IPS DF 19.7 (cell line): ENCODE results near the gene FDX2.
"Not testable (repeated sequence)": the region's sequence is repeated elsewhere in the genome, so short reads cannot be mapped to it uniquely, and the experiment has no call there.

Experiments used
- DNase-seq: peaks from one replicate; pipeline ENCODE4 v3.0.0-alpha.2; 2013; ENCODE audit warnings: low read depth, low spot score

FDX2 gene

GRCh38 chr19:10284065-10284959 is 31.5 kb downstream of the FDX2 start:
- no peak for DNase-seq

GRCh38 chr19:10283301-10284064 is 32.3 kb downstream of the FDX2 start:
- no peak for DNase-seq

DNA sequence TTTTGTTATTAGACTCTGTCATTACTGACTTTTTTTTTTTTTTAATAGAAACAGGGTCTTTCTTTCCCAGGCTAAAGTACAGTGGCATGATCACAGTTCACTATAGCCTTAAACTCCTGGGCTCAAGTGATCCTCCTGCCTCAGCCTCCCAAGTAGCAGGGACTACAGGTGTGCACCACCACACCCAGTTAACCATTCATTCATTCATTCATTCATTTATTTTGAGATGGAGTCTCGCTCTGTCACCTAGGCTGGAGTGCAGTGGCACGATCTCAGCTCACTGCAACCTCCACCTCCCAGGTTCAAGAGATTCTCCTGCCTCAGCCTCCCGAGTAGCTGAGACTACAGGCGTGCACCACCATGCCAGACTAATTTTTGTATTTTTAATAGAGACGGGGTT is 33.8 kb downstream of the FDX2 start:
- DNase-seq, result not testable (repeated sequence)

GRCh38 chr19:10279737-10280442 is 35.9 kb downstream of the FDX2 start:
- DNase-seq, result no peak

GRCh38 chr19:10278935-10279334 is 36.9 kb downstream of the FDX2 start:
- DNase-seq, result no peak

- no peak for DNase-seq
These were observed 37.8 kb downstream of the FDX2 start for GRCh38 chr19:10277795-10278589.

- DNase-seq, result no peak
These were observed 41.2 kb downstream of the FDX2 start for GRCh38 chr19:10274589-10274988.

- no peak for DNase-seq
These were observed 44.2 kb downstream of the FDX2 start for GRCh38 chr19:10271543-10272086.

- DNase-seq, result no peak
These were observed 45.0 kb downstream of the FDX2 start, which contains the start of gene ICAM1 for GRCh38 chr19:10270616-10271394. Gene ICAM1, plus strand, starts transcription at chr19:10271120. Its CDS starts 40 bp downstream, at chr19:10271160.

DNA sequence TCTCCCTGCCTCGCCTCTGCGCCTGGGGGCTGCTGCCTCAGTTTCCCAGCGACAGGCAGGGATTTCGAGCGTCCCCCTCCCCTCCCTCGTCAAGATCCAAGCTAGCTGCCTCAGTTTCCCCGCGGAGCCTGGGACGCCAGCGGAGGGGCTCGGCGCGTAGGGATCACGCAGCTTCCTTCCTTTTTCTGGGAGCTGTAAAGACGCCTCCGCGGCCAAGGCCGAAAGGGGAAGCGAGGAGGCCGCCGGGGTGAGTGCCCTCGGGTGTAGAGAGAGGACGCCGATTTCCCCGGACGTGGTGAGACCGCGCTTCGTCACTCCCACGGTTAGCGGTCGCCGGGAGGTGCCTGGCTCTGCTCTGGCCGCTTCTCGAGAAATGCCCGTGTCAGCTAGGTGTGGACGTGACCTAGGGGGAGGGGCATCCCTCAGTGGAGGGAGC is 45.6 kb downstream of the FDX2 start:
- DNase-seq, result no peak

DNA sequence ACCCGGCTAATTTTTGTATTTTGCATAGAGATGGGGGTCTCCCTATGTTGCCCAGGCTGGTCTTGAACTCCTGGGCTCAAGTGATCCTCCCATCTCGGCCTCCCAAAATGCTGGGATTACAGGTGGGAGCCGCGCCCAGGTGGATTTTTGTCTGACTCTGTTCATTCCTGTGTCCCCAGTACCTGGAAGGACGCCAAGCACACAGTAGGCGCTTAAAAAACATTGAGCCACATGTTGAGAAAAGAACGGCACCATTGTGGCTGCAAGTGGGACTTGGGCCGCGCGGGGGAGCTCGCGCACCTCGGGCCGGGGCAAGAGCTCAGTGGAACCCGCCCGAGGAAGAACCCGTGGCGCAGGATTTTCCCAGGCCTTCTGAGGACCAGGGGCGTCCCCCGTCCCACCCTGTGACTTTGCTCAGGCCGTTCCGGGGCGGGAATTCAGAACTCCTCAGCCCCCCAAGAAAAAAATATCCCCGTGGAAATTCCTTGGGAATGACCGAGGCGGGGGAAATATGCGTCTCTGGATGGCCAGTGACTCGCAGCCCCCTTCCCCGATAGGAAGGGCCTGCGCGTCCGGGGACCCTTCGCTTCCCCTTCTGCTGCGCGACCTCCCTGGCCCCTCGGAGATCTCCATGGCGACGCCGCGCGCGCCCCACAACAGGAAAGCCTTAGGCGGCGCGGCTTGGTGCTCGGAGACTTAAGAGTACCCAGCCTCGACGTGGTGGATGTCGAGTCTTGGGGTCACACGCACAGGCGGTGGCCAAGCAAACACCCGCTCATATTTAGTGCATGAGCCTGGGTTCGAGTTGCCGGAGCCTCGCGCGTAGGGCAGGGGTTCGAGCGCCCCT is 46.3 kb downstream of the FDX2 start:
- DNase-seq, result no peak

DNA sequence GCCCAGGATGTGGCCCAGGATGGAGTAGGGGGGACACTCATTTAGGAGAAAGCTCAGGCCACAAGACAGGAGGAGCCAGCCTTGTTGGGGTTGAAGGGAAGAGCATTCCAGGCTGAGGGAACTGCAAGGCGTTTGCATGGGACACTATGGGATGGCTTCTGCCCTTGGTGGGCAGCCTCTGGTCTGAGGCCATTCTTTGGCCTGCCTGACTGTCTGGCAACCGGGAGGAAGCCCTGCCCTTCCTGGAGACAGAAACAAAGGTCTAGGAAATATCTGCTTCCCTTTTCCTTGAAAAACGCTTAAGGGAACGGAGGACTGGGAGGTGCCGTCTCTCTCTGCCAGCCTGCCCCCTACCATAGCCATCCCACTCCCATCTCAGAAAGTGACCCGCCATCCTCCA is 47.7 kb downstream of the FDX2 start:
- no peak for DNase-seq

GRCh38 chr19:10266706-10267105 is 49.1 kb downstream of the FDX2 start:
- DNase-seq, result no peak

DNA sequence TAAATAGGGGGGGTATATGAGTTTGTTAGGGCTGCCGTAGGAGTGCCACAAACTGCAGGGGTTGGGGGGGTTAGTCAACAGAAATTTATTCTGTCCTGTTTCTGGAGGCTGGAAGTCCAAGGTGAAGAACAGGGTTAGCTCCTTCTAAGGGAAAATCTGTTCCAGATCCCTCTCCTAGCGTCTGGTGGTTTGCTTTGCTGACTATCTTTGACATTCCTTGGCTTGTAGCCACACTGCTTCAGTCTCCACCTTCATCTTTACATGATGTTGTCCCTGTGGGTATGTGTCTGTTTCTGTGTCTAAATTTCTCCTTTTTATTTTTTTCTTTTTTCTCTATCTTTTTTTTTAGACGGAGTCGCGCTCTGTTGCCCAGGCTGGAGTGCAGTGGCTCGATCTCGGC is 53.0 kb downstream of the FDX2 start:
- DNase-seq, result no peak

DNA sequence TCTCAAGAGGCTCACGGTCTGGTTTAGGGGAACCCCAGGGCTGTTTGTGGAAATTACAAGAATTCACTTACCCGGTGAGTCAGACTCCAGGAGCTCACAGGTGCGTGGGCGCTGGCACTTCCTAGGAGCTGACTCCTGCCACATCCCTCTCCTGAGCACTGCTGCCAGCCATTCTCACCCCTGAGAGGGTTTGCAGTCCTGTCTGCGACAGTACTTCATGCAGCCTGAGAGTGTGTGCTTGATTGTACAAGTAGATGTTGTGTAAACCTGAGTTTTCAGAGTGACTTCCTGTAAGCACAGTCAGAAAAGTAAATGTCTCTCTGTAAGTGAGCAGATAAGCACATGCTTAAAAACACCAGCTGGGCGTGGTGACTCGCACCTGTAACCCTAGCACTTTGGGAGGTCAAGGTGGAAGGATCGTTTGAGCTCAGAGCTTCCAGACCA is 55.7 kb downstream of the FDX2 start:
- no peak for DNase-seq
